ENCODE data around the gene DYNC1LI1.
A peak's percentile ranks its signal among the peaks of the same experiment; 100 is the strongest.
"Not testable (repeated sequence)": the region's sequence is repeated elsewhere in the genome, so short reads cannot be mapped to it uniquely, and the experiment has no call there.

Gene DYNC1LI1

DNA sequence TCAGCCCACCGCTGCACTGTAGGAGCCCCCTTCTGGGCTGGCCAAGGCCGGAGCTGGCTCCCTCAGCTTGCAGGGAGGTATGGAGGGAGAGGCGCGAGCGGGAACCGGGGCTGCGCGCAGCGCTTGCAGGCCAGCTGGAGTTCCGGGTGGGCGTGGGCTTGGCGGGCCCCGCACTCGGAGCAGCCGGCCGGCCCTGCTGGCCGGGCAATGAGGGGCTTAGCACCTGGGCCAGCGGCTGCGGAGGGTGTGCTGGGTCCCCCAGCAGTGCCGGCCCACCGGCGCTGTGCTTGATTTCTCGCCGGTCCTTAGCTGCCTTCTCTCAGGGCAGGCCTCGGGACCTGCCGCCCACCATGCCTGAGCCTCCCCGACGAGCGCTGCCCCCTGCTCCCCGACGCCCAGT is 8.0 kb upstream of the DYNC1LI1 start:
- not testable (repeated sequence) for DNase-seq

GRCh38 chr3:32577581-32578556 is 7.2 kb upstream of the DYNC1LI1 start:
- no peak for DNase-seq

DNA sequence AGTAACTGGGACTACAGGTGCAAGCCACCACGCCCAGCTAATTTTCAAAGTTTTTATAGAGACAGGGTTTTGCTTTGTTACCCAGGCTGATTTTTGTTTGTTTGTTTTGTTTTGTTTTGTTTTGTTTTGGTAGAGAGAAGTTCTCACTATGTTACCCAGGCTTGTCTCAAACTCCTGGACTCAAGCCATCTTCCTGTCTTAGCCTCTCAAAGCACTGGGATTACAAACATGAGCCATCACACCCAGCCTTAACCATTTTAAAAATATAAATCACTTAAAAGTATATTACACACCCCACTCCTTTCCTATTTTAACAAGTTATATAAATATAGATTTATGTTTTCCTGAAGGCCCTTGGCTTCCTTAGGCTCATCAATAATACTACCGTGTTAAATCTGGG is 6.5 kb upstream of the DYNC1LI1 start:
- DNase-seq: no peak

GRCh38 chr3:32575451-32576113 is 4.9 kb upstream of the DYNC1LI1 start:
- DNase-seq: no peak

DNA sequence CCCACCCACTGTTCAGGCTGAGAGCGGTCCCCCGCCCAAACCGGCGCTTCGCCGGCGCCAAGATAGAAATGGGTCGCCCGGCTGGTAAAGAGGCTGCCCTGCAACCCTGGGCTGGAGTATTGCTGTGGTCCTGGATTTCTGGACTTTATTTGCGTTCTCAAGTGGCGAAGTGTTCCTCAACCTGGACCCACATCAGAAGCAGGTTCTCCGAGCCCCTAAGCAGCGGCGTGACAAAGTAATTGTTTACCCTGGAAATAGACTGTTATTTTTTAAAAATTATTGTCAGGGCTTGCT is 481 bp upstream of the DYNC1LI1 start:
- no peak for DNase-seq

DNA sequence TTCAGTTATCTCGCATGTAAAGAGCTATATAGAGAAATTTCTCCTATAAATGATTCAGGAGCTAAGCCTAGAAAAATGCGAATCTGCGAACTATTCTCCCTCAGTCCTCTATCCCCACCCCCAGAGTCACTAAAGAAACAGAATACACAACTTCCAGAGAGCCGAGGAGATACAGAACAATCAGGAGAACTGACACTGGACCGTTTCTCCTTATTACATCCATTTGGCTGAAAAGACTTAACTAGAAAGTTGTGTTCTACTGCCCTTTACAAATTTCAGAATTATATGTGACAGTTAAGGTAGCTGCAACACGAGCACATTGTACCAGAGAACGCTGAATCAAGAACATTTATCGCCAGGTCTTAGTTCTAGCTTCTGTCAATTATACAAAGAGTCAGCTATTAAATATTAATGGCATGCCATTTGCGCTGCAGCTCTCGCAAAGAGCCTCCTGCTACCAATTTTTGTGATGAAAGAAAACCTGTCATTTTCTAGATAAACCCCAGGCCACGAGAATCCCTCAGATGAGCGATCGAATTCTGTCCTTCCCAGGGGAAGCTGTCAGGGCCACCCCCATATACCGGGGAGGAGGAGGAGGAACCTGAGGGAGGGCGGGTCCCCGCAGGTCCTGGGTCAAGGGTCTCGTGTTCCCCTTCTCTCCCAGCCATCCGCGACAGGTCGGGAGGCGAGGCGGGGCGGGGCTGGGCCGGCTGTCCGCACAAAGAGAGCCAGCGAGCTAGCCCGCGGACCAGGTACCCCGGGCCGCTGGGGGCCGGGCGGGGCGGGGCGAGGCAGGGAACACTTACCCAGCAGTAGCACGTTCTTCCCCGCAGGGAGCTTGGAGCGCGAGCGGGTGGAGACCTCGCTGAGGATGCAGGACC is 878 bp downstream of the DYNC1LI1 start:
- DNase-seq: peak; percentile 52

GRCh38 chr3:32568953-32569352 is 1.7 kb downstream of the DYNC1LI1 start:
- DNase-seq: no peak

DNA sequence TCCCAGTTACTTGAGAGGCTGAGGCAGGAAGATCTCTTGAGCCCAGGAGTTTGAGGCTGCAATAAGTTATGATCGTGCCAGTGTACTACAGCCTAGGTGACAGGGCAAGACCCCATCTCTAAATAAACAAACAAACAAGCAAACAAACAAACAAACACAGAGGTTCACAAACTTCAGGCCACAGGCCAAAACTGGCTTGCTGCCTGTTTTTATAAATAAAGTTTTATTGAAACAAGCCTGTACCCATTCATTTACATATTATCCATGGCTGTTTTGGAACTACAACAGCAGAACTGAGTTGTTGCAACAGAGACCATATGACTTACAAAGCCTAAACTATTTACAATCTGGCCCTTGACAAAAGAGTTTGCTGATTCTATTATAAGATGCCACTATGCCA is 6.5 kb downstream of the DYNC1LI1 start:
- DNase-seq: no peak

GRCh38 chr3:32562640-32563039 is 8.0 kb downstream of the DYNC1LI1 start:
- DNase-seq: no peak

GRCh38 chr3:32557640-32558352 is 12.9 kb downstream of the DYNC1LI1 start:
- no peak for DNase-seq

DNA sequence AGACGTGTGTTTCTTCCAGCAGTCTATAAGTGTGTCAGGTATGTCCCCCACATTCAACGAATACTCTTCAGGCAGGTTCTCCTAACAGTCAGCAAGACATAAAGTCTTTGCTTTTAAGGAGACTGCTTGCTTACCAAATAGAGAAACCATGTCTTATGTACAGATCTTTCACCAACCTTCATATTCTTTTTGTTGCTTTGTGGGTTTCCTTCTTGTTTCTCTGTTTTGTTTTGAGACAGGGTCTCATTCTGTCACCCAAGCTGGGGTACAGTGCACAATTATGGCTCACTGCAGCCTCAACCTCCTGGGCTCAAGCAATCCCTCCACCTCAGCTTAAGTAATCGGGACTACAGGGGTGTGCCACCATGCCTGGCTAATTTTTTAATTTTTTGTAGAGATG is 14.3 kb downstream of the DYNC1LI1 start:
- DNase-seq: no peak

- DNase-seq: no peak
Observed at GRCh38 chr3:32553973-32554372, 16.7 kb downstream of the DYNC1LI1 start.

DNA sequence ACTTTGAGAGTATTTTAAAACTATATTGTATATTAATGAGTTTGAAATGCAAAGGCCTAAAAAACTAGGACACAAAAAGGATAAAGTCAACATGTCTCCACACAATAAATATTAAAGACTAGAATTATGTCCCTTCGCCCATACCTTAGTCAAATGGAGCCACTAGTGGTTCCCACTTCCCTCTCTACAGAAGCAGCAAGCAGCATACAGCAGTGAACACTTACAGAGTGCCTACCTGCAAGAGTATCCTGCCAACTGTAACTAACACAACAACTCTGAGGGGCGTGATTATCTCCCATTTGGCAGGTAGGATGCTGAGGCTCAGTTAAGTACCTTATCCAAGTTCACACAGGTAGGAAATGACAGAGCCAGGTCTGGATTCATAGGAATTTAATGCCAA is 17.2 kb downstream of the DYNC1LI1 start:
- DNase-seq: no peak

DNA sequence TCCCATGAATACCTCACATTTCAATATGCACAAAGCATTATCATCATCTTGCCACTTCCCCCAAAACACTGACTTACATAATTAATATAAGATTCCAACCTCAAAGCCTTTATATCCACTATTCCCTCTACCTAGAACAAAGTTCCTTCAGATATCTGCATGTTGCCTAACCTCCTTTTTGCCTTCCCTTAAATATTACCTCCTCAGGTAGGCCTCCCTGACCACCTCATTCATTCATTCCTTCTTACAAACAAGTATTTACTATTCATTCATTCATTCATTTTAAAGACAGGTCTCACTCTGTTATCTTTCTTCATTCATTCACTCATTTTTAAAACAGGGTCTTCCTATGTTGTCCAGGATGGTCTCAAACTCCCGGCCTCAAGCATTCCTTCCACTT is 18.6 kb downstream of the DYNC1LI1 start:
- DNase-seq: no peak

DNA sequence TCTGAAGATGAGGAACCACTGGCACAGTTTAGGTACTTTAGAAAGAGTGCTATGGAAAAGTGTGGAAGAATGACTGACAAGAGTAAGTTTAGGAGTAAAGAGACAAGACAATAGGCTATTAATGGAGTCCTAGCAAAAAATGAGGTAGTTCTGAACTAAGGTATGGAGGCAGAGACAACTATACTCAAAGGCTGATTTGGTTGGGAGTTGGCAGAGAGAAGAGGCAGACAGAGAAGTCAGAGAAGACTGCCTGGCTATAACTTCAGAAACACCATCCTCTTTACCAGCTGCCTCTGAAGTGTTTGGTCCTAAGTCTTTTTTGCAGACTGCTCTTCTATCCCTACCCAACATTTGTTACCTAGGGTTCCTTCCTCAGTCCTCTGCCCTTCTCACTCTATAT is 19.2 kb downstream of the DYNC1LI1 start:
- DNase-seq: no peak

DNA sequence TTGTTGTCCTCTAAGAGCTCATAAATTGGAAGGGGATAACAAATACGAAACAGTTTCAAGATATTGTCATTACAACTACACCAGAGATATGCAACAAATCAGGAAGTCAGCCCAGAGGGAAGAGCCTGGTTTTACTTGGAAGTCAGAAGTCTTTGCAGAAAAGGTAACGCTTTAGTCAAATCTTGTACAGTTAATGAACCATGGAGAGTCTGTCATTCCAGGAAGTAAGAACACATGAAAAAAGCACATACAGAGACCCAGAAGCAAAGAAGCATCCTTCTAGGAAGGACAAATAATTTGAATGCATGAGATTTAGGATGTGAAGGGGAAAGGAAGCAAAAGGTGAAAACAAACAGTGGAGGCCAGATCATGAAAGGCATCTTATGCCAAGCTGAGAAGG is 19.6 kb downstream of the DYNC1LI1 start:
- no peak for DNase-seq

DNA sequence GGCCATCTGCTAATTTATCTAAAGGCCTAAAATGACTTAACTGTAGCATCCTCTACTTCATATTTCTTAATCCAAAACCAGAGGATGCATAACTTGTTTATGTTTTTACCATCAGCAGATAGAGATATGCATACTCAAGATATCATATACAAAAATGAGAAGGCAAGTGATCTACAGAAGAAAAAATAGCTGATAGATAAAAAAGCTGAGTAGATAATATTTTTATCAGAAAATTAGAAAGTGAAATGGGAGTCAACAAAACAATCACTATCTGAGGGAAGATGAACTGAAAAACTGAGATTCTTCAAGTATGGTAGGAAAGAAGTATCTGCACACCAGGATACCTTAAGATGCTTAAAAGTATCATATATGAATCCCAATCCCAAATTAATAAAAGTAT is 25.4 kb downstream of the DYNC1LI1 start:
- no peak for DNase-seq

- DNase-seq: no peak
Observed at GRCh38 chr3:32544894-32545293, 25.8 kb downstream of the DYNC1LI1 start.

GRCh38 chr3:32542807-32543206 is 27.9 kb downstream of the DYNC1LI1 start:
- no peak for DNase-seq

- DNase-seq: no peak
Observed at GRCh38 chr3:32540899-32541298, 29.8 kb downstream of the DYNC1LI1 start.

DNA sequence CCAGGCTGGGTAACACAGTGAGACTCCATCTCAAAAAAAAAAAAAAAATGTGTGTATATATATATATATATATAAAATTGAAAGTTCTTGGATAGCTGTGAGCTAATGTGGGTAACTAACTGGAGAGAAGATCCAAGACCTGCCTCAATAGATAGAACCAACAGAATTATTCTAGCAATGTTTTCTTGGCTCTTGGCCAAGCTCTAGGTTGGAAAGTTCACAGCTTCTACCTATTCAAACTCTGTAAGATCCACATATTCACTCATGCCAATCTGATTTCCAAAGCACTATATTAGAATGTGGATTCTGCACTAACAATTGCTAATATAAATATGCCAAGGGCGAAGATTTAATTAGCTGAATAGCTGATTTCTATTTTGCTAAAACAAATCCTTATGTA is 38.2 kb downstream of the DYNC1LI1 start:
- no peak for DNase-seq

DNA sequence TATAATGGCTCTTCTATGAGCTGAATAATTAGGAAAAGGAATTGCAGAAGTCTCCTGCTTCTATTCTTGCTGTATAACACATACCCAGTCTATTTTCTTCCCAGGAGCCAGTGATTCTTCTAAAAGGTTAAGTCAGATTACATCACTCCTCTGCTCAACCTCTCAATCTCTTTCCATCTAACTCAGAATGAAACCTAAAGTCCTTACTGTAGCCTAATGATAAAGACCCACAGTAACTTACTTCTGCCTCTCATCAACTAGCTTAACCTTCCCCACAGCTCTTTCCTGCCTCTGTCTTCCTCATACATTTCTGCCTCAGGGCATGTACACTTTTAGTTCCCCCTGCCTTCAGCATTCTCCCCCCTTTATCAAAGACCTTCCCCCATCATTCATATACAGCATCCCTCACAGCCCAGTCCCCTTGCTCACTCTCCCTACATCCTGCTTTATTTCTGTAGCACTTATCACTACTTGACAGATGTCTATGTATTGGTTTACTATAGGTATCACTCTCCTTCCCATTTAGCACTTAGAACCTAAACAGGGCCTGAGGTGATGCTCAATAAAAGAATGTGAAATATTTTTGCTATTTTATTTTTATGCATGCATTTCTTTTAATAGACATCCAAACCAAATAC is 39.5 kb downstream of the DYNC1LI1 start:
- no peak for DNase-seq
